ENCODE measurements around the gene RBL2. TPM values are rescaled to one million over a fixed set of nuclear protein-coding genes. Genes with fewer than 3 reads are reported as not detected.

Gene RBL2
- polyA plus RNA-seq, 4 donors, result 54.2 to 95.5 (median 89.9) TPM

DNA sequence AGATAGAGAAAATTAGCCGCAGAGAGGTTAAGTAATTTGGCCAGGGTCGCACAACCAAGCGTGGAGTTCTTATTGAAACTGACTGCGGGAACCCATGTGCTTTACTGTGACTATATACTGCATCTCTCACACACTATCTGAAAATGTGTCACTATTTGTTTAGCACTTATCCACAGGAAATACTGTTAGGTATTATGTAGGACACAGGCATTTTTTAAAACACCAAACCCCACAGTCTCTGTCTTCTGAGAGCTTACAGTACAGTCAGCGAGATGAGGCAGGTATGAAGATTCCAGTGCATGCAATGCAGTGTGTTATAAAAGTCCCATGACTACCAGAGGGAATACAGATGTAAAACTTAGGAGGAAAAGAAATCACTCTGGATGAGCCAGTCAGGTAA, 11.3 kb downstream of the RBL2 start:
- DNase-seq (ENCODE audit: low read depth in 4 of 4, low spot score in 2 of 4), result no peak

DNA sequence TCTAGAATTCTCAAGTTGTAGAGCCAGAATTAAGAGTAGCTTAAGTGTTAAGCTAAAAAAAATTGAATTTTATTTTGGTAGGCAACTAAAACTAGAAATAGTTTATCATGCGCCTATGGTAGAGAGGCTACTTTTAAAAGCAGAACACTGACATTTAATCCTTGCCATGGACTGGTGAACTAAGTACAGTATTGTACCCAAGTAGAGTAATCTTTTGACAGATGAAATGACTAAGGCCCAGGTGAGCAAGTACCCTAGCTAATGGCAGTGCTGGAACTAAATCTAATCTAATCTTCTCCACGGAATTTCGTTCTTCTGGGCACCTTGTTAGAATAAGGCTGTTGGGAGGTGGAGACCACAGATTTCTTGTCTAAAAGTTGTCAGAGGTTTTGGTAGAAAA, 11.8 kb downstream of the RBL2 start:
- DNase-seq (ENCODE audit: low read depth in 4 of 4, low spot score in 2 of 4), result no peak

DNA sequence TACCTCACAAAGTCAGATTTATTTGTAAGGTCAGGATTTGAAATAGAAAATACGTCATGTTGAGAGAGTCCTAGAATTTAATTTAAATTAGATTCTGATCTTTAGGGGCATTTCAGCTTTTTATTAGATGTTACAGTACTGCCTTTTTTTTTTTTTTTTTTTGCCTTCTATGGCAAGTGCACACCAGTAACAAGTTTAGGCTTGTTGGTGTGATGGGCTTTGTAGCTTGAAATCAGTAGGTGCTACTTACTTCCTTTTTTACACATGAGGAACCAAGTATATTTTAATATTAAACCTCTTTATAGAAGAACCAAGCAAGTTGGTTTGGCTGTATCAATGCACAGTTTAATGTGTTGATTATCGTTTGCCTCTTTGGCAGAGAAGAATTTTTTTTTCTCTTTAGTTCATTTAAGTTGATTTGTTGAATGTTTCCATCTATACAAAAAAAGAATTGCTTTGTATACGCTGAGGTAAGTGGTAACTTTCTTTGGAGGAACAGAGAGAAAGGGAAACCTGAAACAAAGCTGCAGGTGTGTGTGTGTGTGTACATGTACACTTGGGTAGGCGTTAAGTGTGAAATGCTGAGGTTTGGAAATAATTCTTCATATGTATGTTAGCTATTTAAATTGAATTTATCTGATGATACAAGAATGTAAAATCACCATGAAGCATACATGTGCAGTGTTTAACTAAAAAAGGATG, 15.7 kb downstream of the RBL2 start:
- DNase-seq (ENCODE audit: low read depth in 4 of 4, low spot score in 2 of 4), result no peak

DNA sequence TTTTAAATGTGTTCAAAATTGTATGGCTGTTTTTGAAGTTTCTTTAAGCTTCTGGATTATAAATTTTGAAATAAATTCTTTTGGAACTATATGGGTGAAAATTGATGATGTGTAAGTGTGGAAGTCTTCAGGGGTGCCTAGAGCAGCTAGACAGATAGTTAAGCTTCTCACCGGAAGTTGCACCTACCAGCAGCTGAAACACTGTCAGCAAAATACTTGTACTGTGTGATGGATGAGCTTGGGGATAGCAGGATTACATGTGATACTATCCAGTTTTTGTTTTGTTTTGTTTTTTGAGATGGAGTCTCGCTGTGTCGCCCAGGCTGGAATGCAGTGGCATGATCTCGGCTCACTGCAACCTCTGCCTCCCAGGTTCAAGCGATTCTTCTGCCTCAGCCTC, 19.7 kb downstream of the RBL2 start:
- DNase-seq (ENCODE audit: low read depth in 4 of 4, low spot score in 2 of 4), result no peak

DNA sequence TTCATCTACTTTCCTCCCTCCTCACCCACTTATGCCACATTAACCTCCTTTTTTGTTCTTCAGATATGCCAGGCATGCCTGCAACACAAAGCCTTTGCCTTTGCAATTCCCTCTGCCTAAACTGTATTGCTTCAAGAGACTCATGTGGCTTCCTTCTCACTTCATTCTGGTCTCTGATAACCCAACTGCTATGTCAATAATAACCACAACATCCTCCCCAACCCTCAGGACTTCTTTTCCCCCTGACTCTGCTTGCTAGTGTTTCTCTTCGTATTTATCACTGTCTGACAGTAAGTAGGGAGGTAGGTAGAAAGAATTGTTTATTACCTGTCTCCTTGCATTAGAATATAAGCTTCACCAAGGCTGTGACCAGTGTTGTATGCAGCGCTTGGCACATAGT, 22.4 kb downstream of the RBL2 start:
- DNase-seq (ENCODE audit: low read depth in 4 of 4, low spot score in 2 of 4), result no peak

DNA sequence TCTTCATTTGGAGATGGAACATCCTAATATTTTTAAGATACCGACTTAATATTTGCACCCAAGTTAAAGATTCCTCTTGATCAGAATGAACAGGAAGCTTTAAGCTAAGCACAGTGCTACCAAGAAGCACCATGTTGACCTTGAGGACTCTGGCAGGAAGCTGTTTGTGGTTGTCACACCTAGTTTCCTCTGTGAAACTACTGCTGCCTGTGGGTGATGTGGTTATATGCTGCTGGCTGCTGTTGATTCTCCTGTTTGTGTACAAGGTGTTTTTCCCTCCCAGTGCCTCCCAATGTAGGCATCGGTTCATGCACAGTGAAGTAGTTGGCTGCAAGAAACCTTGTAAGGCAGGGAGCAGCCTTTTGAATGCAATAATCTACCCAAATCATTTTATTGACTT, 23.4 kb downstream of the RBL2 start:
- no peak for DNase-seq (ENCODE audit: low read depth in 4 of 4, low spot score in 2 of 4)

DNA sequence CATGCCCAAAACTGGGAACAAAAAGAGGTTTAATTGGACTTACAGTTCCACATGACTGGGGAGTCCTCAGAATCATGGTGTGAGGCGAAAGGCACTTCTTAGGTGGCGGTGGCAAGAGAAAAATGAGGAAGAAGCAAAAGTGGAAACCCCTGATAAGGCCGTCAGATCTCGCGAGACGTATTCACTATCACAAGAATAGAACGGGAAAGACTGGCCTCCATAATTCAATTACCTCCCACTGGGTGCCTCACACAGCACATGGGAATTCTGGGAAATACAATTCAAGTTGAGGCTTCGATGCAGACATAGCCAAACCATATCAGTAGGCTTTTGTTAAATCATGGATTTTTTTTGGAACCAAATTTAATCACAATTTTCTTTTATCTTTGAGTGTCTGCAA, 24.4 kb downstream of the RBL2 start:
- DNase-seq (ENCODE audit: low read depth in 4 of 4, low spot score in 2 of 4), result no peak

DNA sequence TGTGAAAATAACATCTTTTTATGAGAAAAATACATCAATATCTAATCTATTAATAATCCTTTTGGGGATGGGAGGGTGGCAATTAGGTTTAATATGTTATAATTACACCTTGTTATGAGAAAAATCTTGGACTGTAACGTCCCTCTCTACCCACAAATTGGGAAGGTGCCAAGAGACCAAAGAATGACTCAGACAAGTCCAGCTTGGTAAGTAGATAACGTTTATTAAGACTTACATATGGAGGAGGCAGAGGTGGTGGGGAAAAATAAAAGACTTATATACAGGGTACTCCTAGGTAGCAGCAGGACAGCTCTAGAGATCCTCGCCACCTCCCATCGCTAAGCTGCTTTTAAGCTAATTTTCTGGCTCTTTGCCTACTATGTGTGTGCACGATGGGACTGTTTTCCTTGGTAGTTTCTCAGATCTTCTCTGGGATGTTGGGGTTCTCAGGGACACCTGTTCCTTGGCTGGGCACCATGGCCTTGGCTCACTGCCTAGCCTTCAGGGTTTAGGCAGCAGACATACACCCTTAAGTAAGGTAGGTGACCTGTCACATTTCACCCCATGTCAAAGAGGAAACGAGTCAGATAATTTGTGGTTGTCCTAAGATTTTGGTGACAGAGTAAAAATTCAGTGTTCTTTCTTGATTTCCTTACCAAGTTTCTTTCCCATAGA, 31.5 kb downstream of the RBL2 start:
- DNase-seq (ENCODE audit: low read depth in 4 of 4, low spot score in 2 of 4), result no peak

DNA sequence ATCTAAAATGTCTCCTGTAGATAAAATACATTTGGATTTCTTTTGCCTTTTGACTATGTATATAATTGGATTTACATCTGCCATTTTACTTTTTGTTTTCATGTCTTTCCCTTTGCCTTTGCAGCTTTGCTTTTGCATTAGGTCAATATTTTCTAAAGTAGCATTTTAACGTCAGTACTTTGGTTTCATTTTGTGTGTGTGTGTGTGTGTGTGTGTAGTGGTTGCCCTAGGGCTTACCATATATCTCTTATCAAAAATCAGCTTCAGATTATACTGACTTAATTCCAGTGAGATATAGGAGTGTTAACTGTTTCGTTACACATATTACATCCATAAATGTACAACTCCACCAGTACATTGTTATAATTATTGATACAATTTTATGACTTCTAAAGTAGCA, 42.6 kb downstream of the RBL2 start:
- no peak for DNase-seq (ENCODE audit: low read depth in 4 of 4, low spot score in 2 of 4)

DNA sequence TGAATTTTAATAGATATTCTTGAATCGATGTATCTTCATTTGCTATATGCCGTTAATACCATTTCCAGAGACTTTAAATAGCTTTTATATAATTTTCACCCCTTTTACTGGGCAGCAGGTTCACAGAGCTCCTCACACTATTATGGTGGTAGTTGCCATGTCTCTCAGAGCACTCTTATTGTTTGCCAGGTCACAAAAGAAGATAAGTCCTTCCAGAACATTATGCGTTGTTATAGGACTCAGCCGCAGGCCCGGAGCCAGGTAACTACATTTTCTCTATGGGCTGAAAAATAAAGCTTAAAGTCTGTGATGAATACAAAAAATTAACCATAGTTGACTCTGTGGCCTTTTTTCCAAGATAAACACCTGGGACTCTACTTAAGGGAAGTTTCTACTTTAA, 44.7 kb downstream of the RBL2 start:
- no peak for DNase-seq (ENCODE audit: low read depth in 4 of 4, low spot score in 2 of 4)

DNA sequence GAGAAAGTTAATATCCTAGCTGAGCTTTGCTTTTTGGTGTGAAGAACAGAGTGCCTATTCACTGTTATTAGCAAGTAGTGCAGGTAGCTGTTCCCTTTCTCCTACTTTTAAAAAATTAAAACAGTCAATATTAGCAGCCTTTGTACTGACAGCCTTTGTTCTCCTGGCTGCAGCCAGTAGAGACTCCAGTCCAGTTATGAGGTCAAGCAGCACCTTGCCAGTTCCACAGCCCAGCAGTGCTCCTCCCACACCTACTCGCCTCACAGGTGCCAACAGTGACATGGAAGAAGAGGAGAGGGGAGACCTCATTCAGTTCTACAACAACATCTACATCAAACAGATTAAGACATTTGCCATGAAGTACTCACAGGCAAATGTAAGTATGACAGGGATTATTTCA, 46.1 kb downstream of the RBL2 start:
- DNase-seq (ENCODE audit: low read depth in 4 of 4, low spot score in 2 of 4), result no peak

DNA sequence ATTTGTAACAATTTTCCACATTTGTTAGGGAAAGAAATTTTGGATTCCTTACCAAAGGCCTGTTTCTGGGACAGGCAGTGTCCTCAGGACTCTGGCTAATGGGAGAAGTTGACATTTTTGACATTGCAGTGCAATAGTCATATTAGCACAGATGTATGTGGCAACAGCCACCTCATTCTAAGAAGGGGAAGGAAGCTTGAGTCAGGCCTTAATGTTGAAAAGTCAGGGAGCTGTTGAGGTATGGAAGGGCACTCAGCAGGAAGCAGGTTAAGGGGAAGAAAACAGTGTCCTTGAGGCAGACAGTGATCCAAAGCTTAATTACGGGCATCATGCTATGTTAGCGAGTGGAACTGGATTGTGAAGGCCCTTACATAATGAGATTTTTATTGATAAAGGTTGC, 47.9 kb downstream of the RBL2 start:
- DNase-seq (ENCODE audit: low read depth in 4 of 4, low spot score in 2 of 4), result no peak

DNA sequence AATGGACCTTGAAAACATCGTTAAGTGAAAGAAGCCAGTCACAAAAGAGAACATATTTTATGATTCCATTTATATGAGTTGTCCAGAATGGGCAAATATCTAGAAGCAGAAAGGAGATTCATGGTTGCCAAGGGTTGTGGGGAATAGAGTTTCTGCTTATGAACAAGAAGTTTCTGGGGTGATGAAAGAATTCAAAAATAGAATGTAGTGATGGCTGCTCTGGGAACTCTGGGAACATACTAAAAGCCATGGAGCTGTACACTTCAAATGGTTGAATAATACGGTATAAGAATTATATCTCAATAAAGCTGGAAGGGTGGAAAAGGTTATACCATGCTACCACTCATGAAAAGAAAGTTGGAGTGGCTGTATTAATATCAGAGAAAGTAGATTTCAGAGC, 50.3 kb downstream of the RBL2 start:
- DNase-seq (ENCODE audit: low read depth in 4 of 4, low spot score in 2 of 4), result no peak

DNA sequence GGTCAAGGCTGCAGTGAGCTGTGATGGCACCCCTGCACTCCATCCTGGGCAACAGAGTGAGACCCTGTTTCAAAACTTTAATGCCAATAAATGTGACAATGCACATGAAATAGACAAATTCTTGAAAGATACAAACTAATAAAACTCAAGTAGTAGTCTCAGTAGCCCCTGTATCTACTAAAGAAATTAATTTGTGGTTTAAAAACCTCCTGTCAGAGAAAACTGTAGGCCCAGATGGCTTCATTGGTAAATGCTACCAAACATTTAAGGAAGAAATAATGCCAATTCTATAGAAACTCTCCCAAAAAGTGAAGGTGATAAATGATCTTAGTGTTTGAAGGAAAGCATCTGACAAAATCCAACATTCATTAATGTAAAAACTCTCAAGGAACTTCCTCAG, 52.0 kb downstream of the RBL2 start:
- DNase-seq (ENCODE audit: low read depth in 4 of 4, low spot score in 2 of 4), result no peak

DNA sequence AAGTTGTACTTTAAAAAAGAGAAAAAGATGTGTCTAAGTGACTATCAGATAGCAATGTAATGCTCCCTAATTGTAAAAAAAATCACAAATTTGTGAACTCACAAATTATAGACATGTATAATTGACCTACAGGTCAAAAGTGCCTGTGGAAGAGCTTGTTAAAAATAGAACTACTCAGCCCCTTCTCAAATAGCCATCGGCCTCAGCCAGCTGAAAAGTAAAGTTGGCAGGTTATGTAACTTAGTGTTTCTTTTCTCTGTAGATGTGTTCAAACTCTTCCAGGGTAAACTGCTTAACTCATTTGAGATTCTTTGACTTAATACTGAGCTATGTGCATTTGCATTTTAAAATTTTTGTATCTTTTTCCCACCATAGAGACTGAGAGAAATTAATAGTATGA, 55.5 kb downstream of the RBL2 start:
- DNase-seq (ENCODE audit: low read depth in 4 of 4, low spot score in 2 of 4), result no peak

DNA sequence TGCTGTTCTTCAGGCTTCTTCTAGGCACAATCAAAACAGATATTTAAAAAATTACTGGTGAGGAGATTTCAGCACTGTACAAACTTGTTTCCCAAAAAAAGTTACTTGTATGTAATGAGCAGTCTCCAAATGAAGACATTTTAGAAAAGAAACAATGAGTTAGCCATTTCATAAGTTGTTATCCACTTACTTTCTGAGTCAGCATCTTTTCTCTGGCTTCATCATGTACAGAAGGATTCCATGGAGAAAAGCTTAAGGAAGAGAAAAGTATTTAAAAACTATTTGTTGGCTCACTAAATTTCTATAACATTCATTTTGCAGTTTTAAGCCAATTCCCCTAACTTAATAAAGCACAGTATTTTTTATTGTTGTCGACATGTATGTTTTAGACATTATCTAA, 58.2 kb downstream of the RBL2 start:
- DNase-seq (ENCODE audit: low read depth in 4 of 4, low spot score in 2 of 4), result no peak

DNA sequence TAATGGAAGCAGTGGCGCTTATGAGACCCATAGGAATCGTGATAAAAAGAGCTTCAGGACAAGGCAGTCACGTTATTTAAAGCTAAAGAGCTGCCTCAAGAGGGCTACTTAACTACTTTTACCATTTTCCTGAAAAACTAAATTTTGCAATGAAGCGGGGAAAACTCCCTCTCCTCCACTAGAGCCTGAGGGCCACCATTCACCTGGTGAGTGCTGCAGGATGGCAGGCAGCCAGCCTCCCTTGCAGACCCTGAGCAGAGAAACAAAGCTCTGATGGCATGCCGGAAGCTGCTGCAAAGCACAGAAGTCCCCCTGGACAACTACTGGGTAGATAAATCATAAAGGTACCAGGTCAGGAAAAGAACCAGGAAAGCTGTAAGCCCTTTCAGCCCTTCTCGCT, 60.4 kb downstream of the RBL2 start:
- no peak for DNase-seq (ENCODE audit: low read depth in 4 of 4, low spot score in 2 of 4)

DNA sequence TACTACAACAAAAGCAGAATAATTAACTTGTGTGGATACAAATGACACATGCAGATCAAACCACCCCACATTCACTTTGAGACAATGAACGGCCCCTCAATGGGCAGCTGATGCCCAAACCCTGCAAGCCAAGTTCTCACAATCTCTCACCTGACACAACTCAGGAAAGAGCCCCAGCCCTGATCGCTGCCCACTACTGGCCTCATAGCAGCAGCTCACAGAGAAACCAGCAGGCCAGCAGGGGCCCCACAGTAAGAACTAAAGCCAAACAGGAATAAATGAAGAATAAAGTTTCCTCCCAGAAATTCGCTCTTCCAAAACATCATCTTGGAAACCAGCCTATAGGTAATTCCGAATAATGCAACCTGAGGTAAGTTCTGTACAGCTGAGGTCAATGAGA, 61.1 kb downstream of the RBL2 start:
- no peak for DNase-seq (ENCODE audit: low read depth in 4 of 4, low spot score in 2 of 4)

DNA sequence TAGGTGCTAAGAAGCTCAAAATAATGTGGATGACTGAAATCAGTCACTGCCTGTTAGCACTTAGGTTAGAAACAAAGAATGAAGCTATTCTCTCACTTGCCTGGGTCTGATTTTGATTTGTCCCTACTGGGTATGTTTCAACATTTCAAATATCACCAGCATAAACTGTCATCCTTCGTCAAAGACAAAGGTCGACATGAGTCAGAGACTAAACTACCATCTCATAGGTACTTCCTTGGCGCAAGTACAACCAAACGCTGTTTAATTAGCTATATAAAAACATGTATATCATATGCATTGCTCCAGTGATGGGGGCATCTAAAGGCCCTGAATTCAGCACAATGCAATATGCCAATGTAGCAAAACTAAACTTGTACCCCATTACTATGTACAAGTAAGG, 64.7 kb downstream of the RBL2 start:
- DNase-seq (ENCODE audit: low read depth in 4 of 4, low spot score in 2 of 4), result no peak

DNA sequence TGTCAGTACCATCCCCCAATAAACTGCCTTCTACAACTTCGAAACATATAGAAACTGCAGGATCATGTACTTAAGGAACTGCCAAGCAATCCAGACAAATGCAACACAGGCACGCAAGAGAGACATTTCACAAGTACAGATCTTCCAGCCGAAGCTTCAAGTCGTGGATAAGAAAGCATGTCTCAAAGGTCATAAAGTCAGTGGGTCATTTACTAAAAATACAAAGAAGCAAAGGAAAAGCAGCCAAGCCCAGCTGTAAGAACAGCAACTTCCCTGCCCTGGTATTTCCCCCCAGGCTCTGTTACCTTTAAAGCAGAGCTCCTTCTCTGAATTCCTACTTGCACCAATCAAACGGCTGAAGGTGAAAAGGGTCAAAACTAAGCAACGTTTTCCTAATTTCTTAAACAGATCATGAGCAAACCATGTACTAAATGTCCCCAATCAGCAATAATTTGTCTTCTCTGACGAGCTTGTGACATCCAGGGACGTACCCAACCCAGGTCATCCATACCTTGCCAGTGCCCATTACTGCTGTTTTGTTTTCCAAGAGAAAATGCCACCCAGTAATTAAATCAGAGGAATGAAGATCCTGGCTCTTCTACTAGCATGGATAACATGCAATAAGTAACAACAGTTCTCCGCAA, 67.1 kb downstream of the RBL2 start:
- DNase-seq (ENCODE audit: low read depth in 4 of 4, low spot score in 2 of 4), result no peak

DNA sequence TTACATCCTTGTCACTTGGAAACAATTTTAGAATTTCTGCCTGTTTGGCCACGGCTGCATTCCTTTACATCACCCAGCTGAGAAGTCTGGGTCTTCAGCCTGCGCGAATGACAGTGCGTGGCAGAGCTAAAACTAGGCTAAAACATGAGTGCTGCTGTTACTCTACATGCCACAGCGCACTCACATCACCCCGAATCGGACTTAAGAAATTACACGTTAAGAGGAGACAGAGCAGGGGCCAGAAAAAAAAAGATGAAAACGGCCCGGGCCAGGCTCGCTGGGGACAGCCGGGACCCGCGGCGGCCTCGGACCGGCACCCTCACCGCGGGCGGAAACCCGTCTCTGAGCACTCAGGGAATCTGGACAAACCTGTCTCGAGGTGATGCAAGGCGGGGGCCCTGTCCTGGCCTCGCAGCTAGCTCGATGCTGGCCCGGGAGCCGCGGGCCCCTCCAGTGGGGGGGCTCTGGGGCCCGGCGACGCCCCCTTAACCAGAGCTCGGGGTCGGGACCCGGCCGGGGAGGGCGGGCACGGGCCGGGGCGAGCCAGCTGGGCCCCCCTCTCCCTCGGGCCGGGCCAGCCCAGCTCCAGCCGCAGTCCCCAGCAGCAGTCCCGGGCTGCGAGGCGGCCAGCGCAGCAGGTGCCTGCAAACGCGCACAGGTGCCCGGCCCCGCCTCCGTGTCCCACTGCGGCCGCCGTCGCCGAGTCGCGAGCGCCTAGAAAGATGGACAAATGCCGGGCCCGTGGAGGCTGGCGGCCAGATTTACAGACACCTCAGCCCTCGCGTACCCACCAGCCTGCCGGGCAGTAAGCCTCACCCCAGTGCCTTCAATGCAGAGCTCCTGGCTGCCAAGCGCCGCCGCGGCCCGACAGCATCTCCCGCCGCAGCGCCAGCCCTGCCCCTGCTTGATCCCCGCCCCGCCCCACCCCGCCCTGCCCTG, 68.3 kb downstream of the RBL2 start, which contains the start of gene AKTIP:
Gene AKTIP (minus strand): TSS at position 879 of the 939 bp plus-strand sequence. CDS start 2,950 bp downstream, outside the sequence.
- peak; percentile 7 to 53 (median 47) for DNase-seq (ENCODE audit: low read depth in 4 of 4, low spot score in 2 of 4)
